ENCODE results near the gene ST8SIA5.

- TF ChIP-seq SIN3A (IDR thresholded peaks at IDR 0.05; ENCODE audit: low read depth) (no peak), POLR2A (IDR thresholded peaks at IDR 0.05; ENCODE audit: borderline replicate concordance, extremely low read depth, insufficient read depth, insufficient read length) (no peak), SRF (IDR thresholded peaks at IDR 0.05; ENCODE audit: low read depth) (no peak), CTCF (IDR thresholded peaks at IDR 0.05 in 2 of 3, conservative IDR thresholded peaks at IDR 0.05 in 1 of 3; ENCODE audit: borderline replicate concordance in 1 of 3, insufficient read depth in 1 of 3, low read depth in 2 of 3, low read length in 2 of 3) (no peak), YY1 (IDR thresholded peaks at IDR 0.05; ENCODE audit: extremely low read depth, insufficient replicate concordance, low read depth, low read length) (no peak), ZBTB33 (IDR thresholded peaks at IDR 0.05; ENCODE audit: extremely low read depth, insufficient replicate concordance, low read length) (no peak), RAD21 (IDR thresholded peaks at IDR 0.05; ENCODE audit: low read depth) (no peak), EGR1 (IDR thresholded peaks at IDR 0.05; ENCODE audit: low read depth) (no peak), CEBPB (IDR thresholded peaks at IDR 0.05; ENCODE audit: low read depth) (no peak), FOSL1 (IDR thresholded peaks at IDR 0.05; ENCODE audit: low read depth) (no peak), EZH2 (IDR thresholded peaks at IDR 0.05) (no peak)
Observed at GRCh38 chr18:46736736-46737135, 20.1 kb downstream of the ST8SIA5 start.

Data from HCT116 (cell line).